Measurements from ENCODE around the gene CDCP1.

DNA sequence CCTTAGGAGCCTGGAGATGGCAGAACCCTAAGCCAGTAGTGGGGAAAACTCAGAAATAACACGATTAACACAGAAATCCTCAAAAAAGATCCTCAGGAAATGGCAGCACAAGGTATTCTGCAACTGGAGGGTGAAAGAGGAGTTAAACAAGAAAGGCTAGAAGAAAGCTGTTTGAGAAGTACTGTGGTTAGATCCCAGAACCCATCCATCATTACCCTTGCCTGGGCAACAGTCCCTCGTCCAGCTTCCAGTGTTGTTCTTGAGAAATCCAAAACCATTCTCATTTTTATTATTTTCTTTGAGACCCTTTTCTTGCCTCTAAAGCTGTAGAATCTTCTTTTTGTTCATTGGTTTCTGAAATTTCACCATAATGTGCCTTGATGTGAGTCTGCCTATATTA is 2.7 kb upstream of the CDCP1 start:
- TF ChIP-seq, protein P1, sequence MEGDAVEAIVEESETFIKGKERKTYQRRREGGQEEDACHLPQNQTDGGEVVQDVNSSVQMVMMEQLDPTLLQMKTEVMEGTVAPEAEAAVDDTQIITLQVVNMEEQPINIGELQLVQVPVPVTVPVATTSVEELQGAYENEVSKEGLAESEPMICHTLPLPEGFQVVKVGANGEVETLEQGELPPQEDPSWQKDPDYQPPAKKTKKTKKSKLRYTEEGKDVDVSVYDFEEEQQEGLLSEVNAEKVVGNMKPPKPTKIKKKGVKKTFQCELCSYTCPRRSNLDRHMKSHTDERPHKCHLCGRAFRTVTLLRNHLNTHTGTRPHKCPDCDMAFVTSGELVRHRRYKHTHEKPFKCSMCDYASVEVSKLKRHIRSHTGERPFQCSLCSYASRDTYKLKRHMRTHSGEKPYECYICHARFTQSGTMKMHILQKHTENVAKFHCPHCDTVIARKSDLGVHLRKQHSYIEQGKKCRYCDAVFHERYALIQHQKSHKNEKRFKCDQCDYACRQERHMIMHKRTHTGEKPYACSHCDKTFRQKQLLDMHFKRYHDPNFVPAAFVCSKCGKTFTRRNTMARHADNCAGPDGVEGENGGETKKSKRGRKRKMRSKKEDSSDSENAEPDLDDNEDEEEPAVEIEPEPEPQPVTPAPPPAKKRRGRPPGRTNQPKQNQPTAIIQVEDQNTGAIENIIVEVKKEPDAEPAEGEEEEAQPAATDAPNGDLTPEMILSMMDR (conservative IDR thresholded peaks at IDR 0.05 in 1 of 2, IDR thresholded peaks at IDR 0.05 in 1 of 2; ENCODE audit: extremely low read depth in 1 of 2, insufficient read depth in 1 of 2, low read depth in 1 of 2, low read length in 2 of 2): no peak
- TF ChIP-seq EZH2 (IDR thresholded peaks at IDR 0.05; ENCODE audit: borderline replicate concordance, low read length): no peak

Data from mammary epithelial cell (primary cell).